Ishikawa (cell line): ENCODE measurements around the gene ARFGAP1.

Experiments used
- CEBPB ChIP-seq: IDR thresholded peaks from 2 replicates; pipeline ENCODE4 v1.6.1; 2012
- EGR1 ChIP-seq: IDR thresholded peaks from 2 replicates; pipeline ENCODE4 v1.6.1; 2012
- EP300 ChIP-seq: IDR thresholded peaks from 2 replicates; pipeline ENCODE4 v1.6.1; 2012; ENCODE audit warnings: borderline replicate concordance
- FOXM1 ChIP-seq: IDR thresholded peaks from 2 replicates; pipeline ENCODE4 v1.6.1; 2012; ENCODE audit warnings: low read depth, borderline replicate concordance
- NFIC ChIP-seq: IDR thresholded peaks from 2 replicates; pipeline ENCODE4 v1.6.1; 2012
- RAD21 ChIP-seq: IDR thresholded peaks from 2 replicates; pipeline ENCODE4 v1.6.1; 2012; ENCODE audit warnings: low read depth
- TCF12 ChIP-seq: IDR thresholded peaks from 2 replicates; pipeline ENCODE4 v1.6.1; 2012; ENCODE audit warnings: low read depth
- TEAD4 ChIP-seq: IDR thresholded peaks from 2 replicates; pipeline ENCODE4 v1.6.1; 2012
- TF ChIP-seq, protein P1 (sequence below): IDR thresholded peaks from 2 replicates; pipeline ENCODE4 v1.6.1; 2012

DNA sequence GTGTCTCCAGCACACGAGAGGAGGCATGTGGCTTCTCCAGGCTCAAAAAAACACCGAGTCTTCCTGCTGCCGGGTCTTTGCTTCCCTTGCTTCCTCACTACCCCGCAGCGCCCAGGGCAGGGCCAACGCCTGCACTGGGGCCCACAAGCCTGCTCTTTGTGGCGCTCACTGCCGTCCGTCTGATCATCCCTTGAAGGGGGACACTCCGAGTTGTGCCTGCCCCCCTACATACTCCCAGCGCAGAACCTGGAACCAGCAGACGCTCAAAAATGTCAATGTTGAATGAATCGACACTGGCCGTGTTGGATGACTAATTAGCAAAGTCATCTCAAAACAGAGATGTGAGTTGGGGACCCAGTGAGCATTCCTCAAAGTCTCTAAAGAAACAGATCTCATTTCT, 8.1 kb upstream of the ARFGAP1 start:
- TF ChIP-seq EP300 (no peak), FOXM1 (no peak), CEBPB (no peak), NFIC (no peak), EGR1 (no peak), TEAD4 (no peak), TCF12 (no peak), RAD21 (no peak)
- TF ChIP-seq, protein P1, sequence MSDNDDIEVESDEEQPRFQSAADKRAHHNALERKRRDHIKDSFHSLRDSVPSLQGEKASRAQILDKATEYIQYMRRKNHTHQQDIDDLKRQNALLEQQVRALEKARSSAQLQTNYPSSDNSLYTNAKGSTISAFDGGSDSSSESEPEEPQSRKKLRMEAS: no peak
